ENCODE data around the gene ST7.

Gene ST7

GRCh38 chr7:117211614-117212013 lies 258.3 kb downstream of the ST7 start:
- H3K9me3 Mint-ChIP-seq = no peaks in the 10 kb centered on the region
- H3K27ac Mint-ChIP-seq = no peak overlapping the region
- no peaks in the 10 kb centered on the region for H3K4me1 Mint-ChIP-seq
- no peaks in the 10 kb centered on the region for H3K27me3 Mint-ChIP-seq
- no peak for DNase-seq
- H3K4me3 Mint-ChIP-seq = no peak overlapping the region
- H3K36me3 Mint-ChIP-seq (ENCODE audit: low read depth) = no peaks in the 10 kb centered on the region
- ATAC-seq = no peak

GRCh38 chr7:117212969-117213877 lies 259.9 kb downstream of the ST7 start:
- ATAC-seq (no peak), DNase-seq (peak; percentile 48)
- no peaks in the 10 kb centered on the region for H3K9me3 Mint-ChIP-seq
- H3K27ac Mint-ChIP-seq = no peak overlapping the region
- H3K4me3 Mint-ChIP-seq = no peak overlapping the region
- no peaks in the 10 kb centered on the region for H3K4me1 Mint-ChIP-seq
- H3K36me3 Mint-ChIP-seq (ENCODE audit: low read depth) = no peaks in the 10 kb centered on the region
- no peaks in the 10 kb centered on the region for H3K27me3 Mint-ChIP-seq

GRCh38 chr7:117216010-117216409 lies 262.7 kb downstream of the ST7 start:
- Mint-ChIP-seq H3K4me1 (no peaks in the 10 kb centered on the region), H3K36me3 (ENCODE audit: low read depth) (peaks cover 2% of the 10 kb centered on the region), H3K4me3 (no peak overlapping the region), H3K9me3 (no peaks in the 10 kb centered on the region), H3K27me3 (no peaks in the 10 kb centered on the region), H3K27ac (no peak overlapping the region)
- no peak for ATAC-seq
- no peak for DNase-seq

GRCh38 chr7:117216436-117217069 lies 263.3 kb downstream of the ST7 start:
- no peak for ATAC-seq
- no peak overlapping the region for H3K27ac Mint-ChIP-seq
- DNase-seq = no peak
- H3K36me3 Mint-ChIP-seq (ENCODE audit: low read depth) = peaks cover 2% of the 10 kb centered on the region
- no peaks in the 10 kb centered on the region for H3K27me3 Mint-ChIP-seq
- H3K9me3 Mint-ChIP-seq = no peaks in the 10 kb centered on the region
- H3K4me3 Mint-ChIP-seq = no peak overlapping the region
- no peaks in the 10 kb centered on the region for H3K4me1 Mint-ChIP-seq

- H3K27ac Mint-ChIP-seq = no peak overlapping the region
- no peak overlapping the region for H3K4me3 Mint-ChIP-seq
- no peaks in the 10 kb centered on the region for H3K9me3 Mint-ChIP-seq
- DNase-seq = no peak
- H3K36me3 Mint-ChIP-seq (ENCODE audit: low read depth) = peaks cover 2% of the 10 kb centered on the region
- no peaks in the 10 kb centered on the region for H3K4me1 Mint-ChIP-seq
- no peak for ATAC-seq
- H3K27me3 Mint-ChIP-seq = no peaks in the 10 kb centered on the region
These were observed 264.1 kb downstream of the ST7 start for GRCh38 chr7:117217106-117218035.

- H3K4me3 Mint-ChIP-seq = no peak overlapping the region
- no peak overlapping the region for H3K27ac Mint-ChIP-seq
- H3K36me3 Mint-ChIP-seq (ENCODE audit: low read depth) = peaks cover 2% of the 10 kb centered on the region
- H3K27me3 Mint-ChIP-seq = no peaks in the 10 kb centered on the region
- H3K4me1 Mint-ChIP-seq = no peaks in the 10 kb centered on the region
- no peak for DNase-seq
- no peak for ATAC-seq
- H3K9me3 Mint-ChIP-seq = no peaks in the 10 kb centered on the region
These were observed 265.4 kb downstream of the ST7 start for GRCh38 chr7:117218700-117219099.

- ATAC-seq = peak; percentile 56
- no peak overlapping the region for H3K4me3 Mint-ChIP-seq
- H3K9me3 Mint-ChIP-seq = no peaks in the 10 kb centered on the region
- no peak for DNase-seq
- peaks cover 2% of the 10 kb centered on the region for H3K36me3 Mint-ChIP-seq (ENCODE audit: low read depth)
- no peaks in the 10 kb centered on the region for H3K27me3 Mint-ChIP-seq
- no peaks in the 10 kb centered on the region for H3K4me1 Mint-ChIP-seq
- H3K27ac Mint-ChIP-seq = no peak overlapping the region
These were observed 266.2 kb downstream of the ST7 start for GRCh38 chr7:117219485-117219884.

- no peak for DNase-seq
- no peaks in the 10 kb centered on the region for H3K9me3 Mint-ChIP-seq
- H3K27me3 Mint-ChIP-seq = no peaks in the 10 kb centered on the region
- no peak for ATAC-seq
- H3K4me1 Mint-ChIP-seq = no peaks in the 10 kb centered on the region
- H3K27ac Mint-ChIP-seq = no peak overlapping the region
- H3K36me3 Mint-ChIP-seq (ENCODE audit: low read depth) = peaks cover 2% of the 10 kb centered on the region
- H3K4me3 Mint-ChIP-seq = no peak overlapping the region
These were observed 267.5 kb downstream of the ST7 start for GRCh38 chr7:117220836-117221235.

- Mint-ChIP-seq H3K27me3 (no peaks in the 10 kb centered on the region), H3K36me3 (ENCODE audit: low read depth) (peaks cover 3% of the 10 kb centered on the region), H3K27ac (no peak overlapping the region), H3K4me1 (no peaks in the 10 kb centered on the region), H3K9me3 (no peaks in the 10 kb centered on the region), H3K4me3 (no peak overlapping the region)
- DNase-seq (no peak), ATAC-seq (no peak)
These were observed 272.2 kb downstream of the ST7 start for GRCh38 chr7:117225536-117225935.

- Mint-ChIP-seq H3K9me3 (peaks cover 3% of the 10 kb centered on the region), H3K36me3 (ENCODE audit: low read depth) (peaks cover 3% of the 10 kb centered on the region), H3K27me3 (no peaks in the 10 kb centered on the region), H3K4me1 (no peaks in the 10 kb centered on the region), H3K4me3 (no peak overlapping the region), H3K27ac (no peak overlapping the region)
- DNase-seq (no peak), ATAC-seq (no peak)
These were observed 273.8 kb downstream of the ST7 start for GRCh38 chr7:117227091-117227490.

GRCh38 chr7:117229350-117229749 lies 276.0 kb downstream of the ST7 start:
- ATAC-seq (no peak), DNase-seq (no peak)
- H3K36me3 Mint-ChIP-seq (ENCODE audit: low read depth) = peaks cover 3% of the 10 kb centered on the region
- H3K27ac Mint-ChIP-seq = no peak overlapping the region
- no peaks in the 10 kb centered on the region for H3K27me3 Mint-ChIP-seq
- peaks cover 4% of the 10 kb centered on the region for H3K9me3 Mint-ChIP-seq
- no peaks in the 10 kb centered on the region for H3K4me1 Mint-ChIP-seq
- no peak overlapping the region for H3K4me3 Mint-ChIP-seq

- Mint-ChIP-seq H3K9me3 (peaks cover 4% of the 10 kb centered on the region), H3K4me3 (no peak overlapping the region), H3K27ac (no peak overlapping the region), H3K36me3 (ENCODE audit: low read depth) (peaks cover 3% of the 10 kb centered on the region), H3K4me1 (no peaks in the 10 kb centered on the region), H3K27me3 (no peaks in the 10 kb centered on the region)
- DNase-seq (no peak), ATAC-seq (no peak)
These were observed 277.2 kb downstream of the ST7 start for GRCh38 chr7:117230276-117231046.

- Mint-ChIP-seq H3K27ac (no peak overlapping the region), H3K27me3 (no peaks in the 10 kb centered on the region), H3K4me3 (no peak overlapping the region), H3K36me3 (ENCODE audit: low read depth) (peaks cover 3% of the 10 kb centered on the region), H3K4me1 (no peaks in the 10 kb centered on the region), H3K9me3 (peaks cover 4% of the 10 kb centered on the region)
- ATAC-seq (no peak), DNase-seq (no peak)
These were observed 277.7 kb downstream of the ST7 start for GRCh38 chr7:117231047-117231359.

- no peaks in the 10 kb centered on the region for H3K4me1 Mint-ChIP-seq
- H3K4me3 Mint-ChIP-seq = no peak overlapping the region
- no peaks in the 10 kb centered on the region for H3K36me3 Mint-ChIP-seq (ENCODE audit: low read depth)
- no peaks in the 10 kb centered on the region for H3K9me3 Mint-ChIP-seq
- no peak overlapping the region for H3K27ac Mint-ChIP-seq
- H3K27me3 Mint-ChIP-seq = peaks cover 9% of the 10 kb centered on the region
- DNase-seq (no peak), ATAC-seq (no peak)
These were observed 284.3 kb downstream of the ST7 start for GRCh38 chr7:117237646-117238045.
